GM23338 (cell line): Measurements from ENCODE around the gene DIO1.

Source experiments
- CTCF ChIP-seq, 2 experiments: fragments of 200-600 bp in 1 of 2; sonication (generic) in 1 of 2; conservative IDR thresholded peaks; 2 replicates each; pipeline versions ENCODE4 v1.5.1 to v1.6.1; 2016 to 2017; ENCODE audit warnings: antibody characterized with exemption in 2 of 2, low read depth in 2 of 2, mild to moderate bottlenecking in 2 of 2, moderate library complexity in 1 of 2
- ETS1 ChIP-seq: IDR thresholded peaks from 2 replicates; pipeline ENCODE4 v1.6.1; 2016; ENCODE audit warnings: antibody characterized with exemption
- EZH2 ChIP-seq: fragments of 200-600 bp; sonication (generic); IDR thresholded peaks from one replicate; pipeline ENCODE4 v1.8.0; 2017; ENCODE audit warnings: antibody characterized with exemption, mild to moderate bottlenecking, low read depth; ENCODE audit not compliant: unreplicated experiment
- EZH2phosphoT487 ChIP-seq: fragments of 200-600 bp; sonication (generic); IDR thresholded peaks from one replicate; pipeline ENCODE4 v1.8.1; 2018; ENCODE audit warnings: antibody characterized with exemption; ENCODE audit not compliant: unreplicated experiment
- JUNB ChIP-seq: IDR thresholded peaks from one replicate; pipeline ENCODE4 v1.6.1; 2016; ENCODE audit warnings: antibody characterized with exemption; ENCODE audit not compliant: unreplicated experiment
- POLR2AphosphoS5 ChIP-seq: IDR thresholded peaks from 2 replicates; pipeline ENCODE4 v1.6.1; 2016; ENCODE audit warnings: antibody characterized with exemption, low read depth
- REST ChIP-seq: IDR thresholded peaks from one replicate; pipeline ENCODE4 v1.6.1; 2018; ENCODE audit warnings: antibody characterized with exemption; ENCODE audit not compliant: unreplicated experiment

- no peak for TF ChIP-seq CTCF (conservative IDR thresholded peaks at IDR 0.05; ENCODE audit: low read depth in 2 of 2)
- TF ChIP-seq REST: no peak
- TF ChIP-seq EZH2phosphoT487: no peak
- no peak for TF ChIP-seq POLR2AphosphoS5
- no peak for TF ChIP-seq EZH2
- TF ChIP-seq ETS1: no peak
- TF ChIP-seq JUNB: no peak
Measured at GRCh38 chr1:53943090-53943489, 49.1 kb downstream of the DIO1 start.
